GM12874 (cell line): ENCODE measurements around the gene SH3RF3.

Experiments
- TF ChIP-seq, protein P1 (sequence below): IDR thresholded peaks from 2 replicates; pipeline ENCODE4 v1.5.1; 2011; ENCODE audit warnings: low read depth, mild to moderate bottlenecking, control low read depth, low read length, moderate library complexity; ENCODE audit not compliant: insufficient read depth

The SH3RF3 gene

DNA sequence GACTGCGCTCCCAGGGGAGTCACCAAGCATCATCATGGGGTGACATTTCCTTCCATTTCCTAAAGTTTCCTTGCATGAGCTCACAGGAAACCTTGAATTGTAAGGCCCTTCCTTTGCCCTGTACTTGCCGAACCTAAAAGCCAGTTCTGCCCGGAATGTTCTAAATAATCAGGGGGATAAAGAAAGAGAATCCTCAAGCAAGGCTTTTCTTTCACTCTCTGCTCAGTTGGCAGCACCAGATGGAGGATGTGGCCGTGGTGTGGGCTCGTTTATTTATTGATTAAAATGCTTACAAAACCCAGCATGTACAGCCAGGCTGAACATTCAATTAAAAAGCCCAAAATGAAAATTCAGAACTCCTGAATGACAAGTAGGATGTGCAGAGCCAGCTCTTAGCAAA lies 170.5 kb downstream of the SH3RF3 start:
- TF ChIP-seq, protein P1, sequence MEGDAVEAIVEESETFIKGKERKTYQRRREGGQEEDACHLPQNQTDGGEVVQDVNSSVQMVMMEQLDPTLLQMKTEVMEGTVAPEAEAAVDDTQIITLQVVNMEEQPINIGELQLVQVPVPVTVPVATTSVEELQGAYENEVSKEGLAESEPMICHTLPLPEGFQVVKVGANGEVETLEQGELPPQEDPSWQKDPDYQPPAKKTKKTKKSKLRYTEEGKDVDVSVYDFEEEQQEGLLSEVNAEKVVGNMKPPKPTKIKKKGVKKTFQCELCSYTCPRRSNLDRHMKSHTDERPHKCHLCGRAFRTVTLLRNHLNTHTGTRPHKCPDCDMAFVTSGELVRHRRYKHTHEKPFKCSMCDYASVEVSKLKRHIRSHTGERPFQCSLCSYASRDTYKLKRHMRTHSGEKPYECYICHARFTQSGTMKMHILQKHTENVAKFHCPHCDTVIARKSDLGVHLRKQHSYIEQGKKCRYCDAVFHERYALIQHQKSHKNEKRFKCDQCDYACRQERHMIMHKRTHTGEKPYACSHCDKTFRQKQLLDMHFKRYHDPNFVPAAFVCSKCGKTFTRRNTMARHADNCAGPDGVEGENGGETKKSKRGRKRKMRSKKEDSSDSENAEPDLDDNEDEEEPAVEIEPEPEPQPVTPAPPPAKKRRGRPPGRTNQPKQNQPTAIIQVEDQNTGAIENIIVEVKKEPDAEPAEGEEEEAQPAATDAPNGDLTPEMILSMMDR: no peak

DNA sequence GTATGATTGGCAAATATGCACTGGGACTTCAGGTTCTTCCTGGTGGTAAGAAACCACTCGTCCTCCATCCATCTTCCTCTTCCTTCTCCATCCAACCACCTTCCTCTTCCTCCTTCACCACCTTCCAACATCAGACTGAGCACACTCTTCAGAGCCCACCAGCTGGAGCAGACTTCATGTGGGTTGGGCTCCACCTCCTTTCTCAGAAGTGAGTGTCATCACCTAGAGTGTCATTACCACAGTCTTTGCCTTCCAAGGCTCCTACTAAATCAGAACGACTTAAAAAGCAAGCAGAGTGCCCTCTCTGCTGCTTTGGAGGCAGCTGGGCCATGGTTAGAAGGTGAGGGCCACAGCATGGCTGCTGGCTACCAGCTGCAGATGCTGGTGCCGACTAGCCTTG lies 171.6 kb downstream of the SH3RF3 start:
- TF ChIP-seq, protein P1: no peak

DNA sequence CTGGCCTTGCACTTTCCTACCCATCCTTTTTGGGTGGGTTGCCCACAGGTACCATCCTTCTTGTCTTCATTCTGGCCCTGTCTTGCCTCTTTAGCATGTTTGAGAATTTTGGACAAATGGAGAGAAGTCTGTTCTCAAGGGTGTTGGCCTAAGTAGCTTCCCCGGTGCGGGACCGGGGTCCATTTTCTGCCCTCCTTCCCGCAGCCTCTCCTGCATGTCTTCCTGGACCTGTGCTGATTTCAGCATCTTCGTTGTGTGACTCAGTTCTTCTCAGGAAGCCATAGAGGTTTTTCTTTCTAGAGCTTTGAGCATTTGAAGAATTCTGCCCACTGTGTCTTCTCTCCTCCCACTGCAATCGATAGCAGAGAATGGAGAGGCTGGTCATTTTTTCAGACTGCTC lies 172.7 kb downstream of the SH3RF3 start:
- TF ChIP-seq, protein P1: no peak

DNA sequence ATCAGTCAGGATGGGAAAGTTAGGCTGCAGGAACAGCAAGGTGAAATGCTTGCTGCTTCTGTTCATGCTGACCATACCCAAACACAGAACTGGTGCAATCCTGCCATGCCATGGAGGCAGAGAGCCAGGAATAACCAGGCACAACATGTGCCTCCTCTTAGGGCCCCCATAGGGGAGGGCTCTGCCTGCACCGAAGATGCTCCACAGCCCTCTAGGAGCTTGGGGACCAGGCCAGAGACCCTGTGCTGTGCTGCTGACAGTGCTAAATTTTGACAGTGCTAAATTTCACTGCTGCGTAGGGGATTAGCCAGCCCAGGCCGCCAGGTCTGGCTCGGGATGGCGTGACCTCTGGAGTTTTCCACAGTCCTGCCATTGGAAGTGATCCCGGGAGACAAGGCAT lies 173.3 kb downstream of the SH3RF3 start:
- TF ChIP-seq, protein P1: no peak

DNA sequence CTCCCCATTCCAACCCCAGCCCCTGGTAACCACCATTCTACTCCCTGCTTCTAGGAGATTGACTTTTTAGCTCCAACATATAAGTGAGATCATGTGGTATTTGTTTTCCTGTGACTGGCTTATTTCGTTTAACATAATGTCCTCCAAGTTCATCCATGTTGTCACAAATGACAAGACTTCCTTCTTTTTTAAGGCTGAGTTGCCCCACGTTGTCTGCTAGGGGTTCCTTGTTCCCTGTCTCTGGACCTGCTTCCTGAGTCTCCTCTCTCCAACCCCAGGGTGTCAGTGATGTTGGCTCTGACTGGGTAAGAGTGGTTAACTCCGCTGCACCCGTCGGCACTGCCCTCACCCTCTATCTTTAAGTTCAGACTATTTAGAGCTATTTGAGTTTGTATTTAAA lies 175.2 kb downstream of the SH3RF3 start:
- TF ChIP-seq, protein P1: no peak

DNA sequence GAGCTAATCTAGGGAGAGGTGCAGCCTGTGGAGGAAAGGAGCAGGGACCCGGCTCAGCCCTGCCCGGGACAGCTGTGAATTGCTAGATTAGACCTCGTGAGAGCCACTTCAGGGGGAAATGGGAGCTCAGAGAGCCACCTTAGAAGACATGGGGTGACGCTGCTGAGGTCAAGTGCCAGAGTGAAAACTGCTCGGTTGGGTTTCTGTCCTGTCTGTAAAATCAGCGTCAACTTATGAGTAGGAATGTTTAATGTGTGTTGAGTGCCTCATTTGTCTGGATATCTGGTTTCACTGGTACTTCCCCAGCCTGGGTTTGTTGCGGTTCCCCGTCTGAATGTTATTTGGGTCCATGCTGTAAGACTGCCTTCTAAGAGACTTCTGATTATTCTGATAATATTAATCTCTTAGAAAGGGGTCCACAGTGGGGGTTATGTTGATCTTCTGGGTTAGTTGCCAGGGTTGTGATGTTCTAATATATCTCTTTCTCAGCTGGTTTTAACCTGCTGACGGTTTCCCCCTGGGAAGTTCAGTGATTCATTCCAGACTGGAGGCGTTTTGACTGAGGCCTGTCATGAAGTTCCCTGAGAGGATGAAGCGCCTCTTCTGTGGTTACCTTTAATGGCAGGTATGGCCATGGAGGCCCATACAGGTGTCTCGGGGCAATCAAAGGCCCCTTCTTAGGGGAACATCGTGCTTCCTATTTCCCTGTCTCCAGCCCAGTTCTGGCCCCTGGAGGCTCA lies 175.9 kb downstream of the SH3RF3 start:
- TF ChIP-seq, protein P1: no peak

DNA sequence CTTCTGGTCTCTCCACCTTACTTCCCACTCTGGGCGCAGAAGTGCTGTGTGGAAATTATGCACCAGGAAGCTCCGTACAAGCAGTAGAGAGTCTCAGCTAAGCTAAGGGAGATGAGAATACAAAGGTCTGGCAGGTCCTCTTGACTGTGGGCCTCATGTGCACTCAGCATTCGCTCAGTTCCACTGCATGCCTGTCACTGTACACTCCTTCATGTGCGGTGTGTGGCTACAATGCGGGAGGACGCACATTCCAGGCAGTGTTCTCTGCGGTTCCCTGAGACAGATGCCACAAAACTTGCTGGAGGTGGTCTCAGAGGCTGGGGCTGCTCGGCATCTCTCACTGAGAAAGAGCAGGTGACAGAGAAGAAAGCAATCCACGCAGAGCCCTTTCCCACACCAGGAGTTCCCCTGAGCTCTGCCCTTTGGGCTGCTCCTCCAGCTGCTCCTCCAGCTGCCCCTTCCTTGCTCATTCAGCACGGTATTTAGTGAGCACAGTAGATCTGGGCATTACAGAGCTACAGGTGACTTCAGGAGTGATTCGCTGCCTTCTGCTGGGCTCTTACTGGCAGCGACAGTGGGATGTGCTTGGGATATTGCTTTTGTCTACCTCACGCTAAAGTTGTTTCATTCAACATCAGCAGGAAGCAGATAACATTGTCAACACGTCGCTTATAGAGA lies 176.6 kb downstream of the SH3RF3 start:
- TF ChIP-seq, protein P1: no peak
